Uterus (tissue), 2 donors: Measurements from ENCODE around the gene MIAT.

Experiments used
- CTCF ChIP-seq, 4 experiments: fragments of 200-600 bp in 2 of 4; fragments of 450-650 bp in 2 of 4; sonication (generic) in 2 of 4; IDR thresholded peaks; one replicate each; pipeline ENCODE4 v1.5.1; 2016 to 2019; ENCODE audit warnings: antibody characterized with exemption in 4 of 4, mild to moderate bottlenecking in 2 of 4, moderate library complexity in 1 of 4
- POLR2A ChIP-seq, 2 donors: fragments of 450-650 bp; IDR thresholded peaks; one replicate each; pipeline ENCODE4 v1.6.1; 2016; ENCODE audit warnings: antibody characterized with exemption in 2 of 2, mild to moderate bottlenecking in 1 of 2, moderate library complexity in 1 of 2

GRCh38 chr22:26651815-26652214 lies 5.6 kb upstream of the MIAT start:
- TF ChIP-seq CTCF (IDR thresholded peaks at IDR 0.05) (no peak), POLR2A (IDR thresholded peaks at IDR 0.05) (no peak)
